GM23248 (cell line): ENCODE results near the gene RGS21.

Source experiments
- EZH2 ChIP-seq: fragments of 200-600 bp; sonication (generic); IDR thresholded peaks from 2 replicates; pipeline ENCODE4 v1.6.1; 2018; ENCODE audit warnings: antibody characterized with exemption, mild to moderate bottlenecking; ENCODE audit not compliant: insufficient read depth, poor library complexity, severe bottlenecking
- EZH2phosphoT487 ChIP-seq: fragments of 200-600 bp; sonication (generic); IDR thresholded peaks from 2 replicates; pipeline ENCODE4 v1.6.1; 2018; ENCODE audit warnings: antibody characterized with exemption, moderate library complexity, mild to moderate bottlenecking, low read depth; ENCODE audit not compliant: insufficient read depth

GRCh38 chr1:192382758-192383157 lies 66.0 kb downstream of the RGS21 start:
- no peak for TF ChIP-seq EZH2
- TF ChIP-seq EZH2phosphoT487 = no peak
